HL-60/S4 (cell line): ENCODE data around the gene KRTAP5-4.
"Not testable (repeated sequence)": the region's sequence is repeated elsewhere in the genome, so short reads cannot be mapped to it uniquely, and the experiment has no call there.

ENCODE experiments used
- in situ Hi-C: fragments of 300-500 bp; cut with MboI; formaldehyde crosslinking; loops from 2 replicates; pipeline ENCODE4 v1.14.3; 2022; ENCODE audit warnings: low sequenced_read_pairs

The KRTAP5-4 gene

DNA sequence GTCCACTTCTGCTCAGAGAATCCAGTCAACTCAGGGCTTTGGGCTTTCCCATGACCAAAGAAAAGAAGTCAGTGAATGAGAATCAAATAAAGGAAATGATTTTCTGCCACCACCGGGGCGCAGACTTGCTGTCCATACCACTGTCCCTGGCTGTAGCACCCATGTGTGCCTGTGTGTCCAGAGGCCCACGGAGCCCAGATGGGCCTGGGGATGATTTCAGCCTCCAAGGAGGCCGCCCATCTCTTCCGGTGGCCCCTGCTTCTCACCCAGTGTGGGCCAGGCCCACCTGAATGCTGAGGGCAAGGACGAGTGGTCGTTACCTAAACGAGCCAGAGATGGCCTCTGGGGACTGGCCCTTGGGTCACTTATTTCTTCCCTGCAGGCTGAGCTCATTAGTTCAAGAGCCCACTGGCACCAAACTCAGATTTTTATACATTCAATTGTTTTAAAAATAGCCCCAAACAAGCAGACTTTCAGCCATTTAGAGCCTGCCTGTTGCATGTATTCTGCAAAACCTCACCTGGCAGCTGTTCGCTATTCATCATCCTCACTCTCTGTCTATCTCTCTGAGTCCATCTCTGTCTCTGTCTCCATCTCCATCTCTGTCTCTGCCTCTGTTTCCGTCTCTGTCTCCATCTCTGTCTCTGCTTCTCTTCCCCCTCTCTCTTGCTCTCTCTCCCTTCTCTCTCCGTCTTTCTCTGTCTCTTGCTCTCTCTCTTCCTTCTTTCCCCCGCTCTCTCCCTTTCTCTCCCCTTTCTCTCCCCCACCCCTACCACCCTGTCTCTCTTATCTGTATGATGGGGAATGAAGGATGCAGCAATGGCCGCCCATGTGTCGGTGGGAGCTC is 31.8 kb upstream of the KRTAP5-4 start:
- in situ Hi-C loops: no loop called here

DNA sequence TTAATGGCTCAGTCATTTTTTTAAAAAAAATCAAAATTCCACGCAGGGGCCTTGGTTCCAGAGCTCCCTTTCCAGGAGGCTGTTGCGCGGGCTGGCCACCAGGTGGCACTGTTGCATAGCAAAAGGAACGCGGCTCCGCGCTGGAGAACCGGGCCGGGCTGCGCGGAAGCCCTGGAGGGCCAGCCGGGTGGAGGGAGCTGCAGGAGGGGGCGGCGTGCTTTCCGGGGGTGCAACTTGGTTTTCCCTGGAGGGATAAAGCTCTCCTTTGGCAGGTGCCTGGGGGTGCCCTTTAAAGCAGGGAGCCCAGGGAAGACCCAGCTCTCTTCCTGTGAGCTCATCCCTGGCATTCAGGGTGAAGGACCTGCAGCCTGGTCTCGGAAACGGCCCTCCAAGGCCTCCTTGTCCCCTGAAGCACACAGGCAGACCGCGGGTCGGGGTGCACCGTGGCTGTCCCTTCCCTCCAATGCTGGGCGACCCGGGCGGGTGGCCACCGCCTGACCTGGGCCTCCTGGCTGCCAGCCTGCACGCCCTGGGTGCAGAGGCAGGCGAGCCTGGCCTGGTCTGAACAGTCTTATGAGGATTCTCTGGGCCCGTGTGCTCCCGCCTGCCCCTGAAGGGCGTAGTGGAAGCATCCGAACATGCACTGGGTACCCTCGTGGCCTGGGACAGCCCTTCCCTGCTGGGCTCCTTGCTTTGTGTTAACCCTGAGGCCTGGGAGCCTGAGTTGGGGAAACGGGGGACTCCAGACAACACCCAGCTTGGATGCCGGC is 31.0 kb upstream of the KRTAP5-4 start:
- in situ Hi-C loops: no loop called here

DNA sequence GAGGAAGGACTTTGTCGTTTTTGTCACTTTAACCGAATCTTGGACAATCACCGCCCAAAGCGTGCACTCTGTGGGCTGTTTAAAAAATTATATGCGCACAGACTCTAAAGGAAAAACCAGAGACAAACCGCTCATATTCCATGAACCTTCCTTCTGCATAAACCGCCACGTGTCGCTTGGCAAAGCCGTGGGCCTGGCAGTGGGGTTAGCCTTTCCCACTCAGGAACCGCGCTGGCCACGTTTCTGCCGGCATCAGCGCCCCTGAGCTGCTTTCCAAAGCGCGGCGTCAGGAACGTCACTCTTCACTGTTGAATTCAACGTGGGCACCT is 30.5 kb upstream of the KRTAP5-4 start:
- in situ Hi-C loops: no loop called here

DNA sequence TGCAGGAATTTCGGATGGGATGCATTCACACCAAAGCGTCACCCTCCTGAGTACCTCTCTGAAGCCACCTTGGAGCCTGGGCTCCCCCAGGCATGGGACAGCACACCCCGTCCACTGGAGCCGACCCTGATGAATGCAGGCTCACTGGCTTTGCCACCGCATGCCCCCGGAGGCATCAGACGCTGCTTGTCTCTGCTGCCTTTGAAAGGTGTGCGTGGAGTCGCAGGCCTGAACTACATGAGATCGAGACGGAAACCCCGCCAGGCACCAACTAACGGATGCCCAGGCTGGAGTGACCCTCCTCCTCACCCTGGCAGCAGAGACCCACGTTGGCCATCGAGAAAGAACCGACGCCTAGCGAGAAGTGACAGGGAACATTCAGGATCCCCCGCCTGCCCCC is 30.1 kb upstream of the KRTAP5-4 start:
- in situ Hi-C loops: no loop called here

DNA sequence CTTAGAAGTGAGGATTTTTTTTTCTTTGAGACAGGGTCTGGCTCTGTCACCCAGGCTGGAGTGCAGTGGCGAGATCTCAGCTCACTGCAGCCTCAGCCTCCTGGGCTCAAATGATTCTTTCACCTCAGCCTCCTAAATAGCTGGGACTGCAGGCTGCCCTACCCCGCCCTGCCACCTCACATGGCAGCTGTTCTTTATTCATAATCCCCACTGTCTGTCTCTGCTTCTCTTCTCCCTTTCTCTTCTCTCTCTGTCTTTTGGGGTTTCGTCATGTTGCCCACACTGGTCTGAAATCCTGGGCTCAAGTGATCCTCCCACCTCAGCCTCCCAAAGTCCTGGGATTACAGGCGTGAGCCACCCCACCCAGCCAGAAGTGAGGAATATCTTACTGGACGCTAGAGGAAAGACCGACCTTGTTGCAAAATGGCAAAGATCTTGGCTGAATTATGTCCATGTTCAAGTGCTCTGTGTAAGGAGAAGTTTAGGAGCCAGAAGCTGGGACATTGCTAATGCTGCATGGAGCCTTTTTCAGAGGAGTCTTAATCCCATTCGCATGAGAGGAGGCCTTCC is 29.6 kb upstream of the KRTAP5-4 start:
- in situ Hi-C loops: no loop called here

DNA sequence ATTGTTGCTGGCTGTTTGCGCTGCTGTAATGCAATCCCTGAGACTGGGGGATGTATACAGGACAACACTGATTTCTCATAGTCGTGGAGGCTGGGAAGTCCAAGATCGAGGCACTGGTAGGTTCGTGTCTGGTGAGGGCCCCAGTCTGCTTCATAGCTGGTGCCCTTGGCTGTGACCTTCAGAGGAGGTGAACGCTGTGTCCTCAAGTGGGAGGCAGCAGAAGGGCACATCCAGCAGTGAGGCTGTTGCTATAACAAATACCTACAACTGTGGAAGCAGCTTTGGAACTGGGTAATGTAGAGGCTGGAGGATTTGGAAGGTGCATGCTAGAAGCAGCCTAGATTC is 29.0 kb upstream of the KRTAP5-4 start:
- in situ Hi-C loops: no loop called here

DNA sequence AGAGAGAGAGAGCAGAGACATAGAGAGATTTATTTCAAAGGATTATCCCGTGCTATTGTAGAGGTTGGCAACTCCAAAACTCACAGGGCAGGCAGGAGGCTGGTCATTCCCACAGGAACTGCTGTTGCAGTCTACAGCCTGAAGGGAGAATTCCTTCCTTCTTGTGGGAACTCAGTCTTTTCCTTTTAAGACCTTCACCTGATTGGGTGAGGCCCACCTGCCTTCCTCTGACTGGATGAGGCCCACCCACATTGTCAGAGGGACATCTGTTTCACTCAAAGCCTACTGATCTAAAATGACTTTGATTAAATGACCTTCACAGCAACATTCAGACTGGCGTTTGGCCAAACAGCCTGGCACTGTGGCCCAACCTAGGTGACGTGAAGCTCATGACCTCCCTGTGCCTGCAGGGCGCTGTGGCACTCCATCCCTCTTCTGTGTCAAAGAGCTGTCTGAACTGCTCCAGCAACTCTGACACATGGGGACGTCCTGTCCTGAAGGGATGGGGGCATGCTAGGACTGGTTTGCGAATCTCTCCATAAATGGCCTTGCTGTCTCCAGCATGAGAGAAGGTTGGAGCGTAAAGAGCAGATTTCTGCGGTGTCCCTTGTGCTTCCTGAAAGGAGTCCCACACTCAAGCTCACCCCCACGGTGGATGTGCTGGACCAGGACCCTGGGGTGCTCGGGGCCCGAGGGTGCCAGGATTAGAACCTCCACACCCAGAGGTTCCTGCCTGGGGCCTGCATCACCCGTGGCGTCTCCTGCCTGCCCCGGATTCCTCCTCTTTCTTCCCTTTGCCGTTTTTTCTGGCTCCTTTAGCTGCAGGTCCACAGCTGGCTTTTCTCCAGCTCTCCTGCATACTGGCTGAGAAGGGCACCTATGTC is 28.3 kb upstream of the KRTAP5-4 start:
- in situ Hi-C loops: no loop called here

DNA sequence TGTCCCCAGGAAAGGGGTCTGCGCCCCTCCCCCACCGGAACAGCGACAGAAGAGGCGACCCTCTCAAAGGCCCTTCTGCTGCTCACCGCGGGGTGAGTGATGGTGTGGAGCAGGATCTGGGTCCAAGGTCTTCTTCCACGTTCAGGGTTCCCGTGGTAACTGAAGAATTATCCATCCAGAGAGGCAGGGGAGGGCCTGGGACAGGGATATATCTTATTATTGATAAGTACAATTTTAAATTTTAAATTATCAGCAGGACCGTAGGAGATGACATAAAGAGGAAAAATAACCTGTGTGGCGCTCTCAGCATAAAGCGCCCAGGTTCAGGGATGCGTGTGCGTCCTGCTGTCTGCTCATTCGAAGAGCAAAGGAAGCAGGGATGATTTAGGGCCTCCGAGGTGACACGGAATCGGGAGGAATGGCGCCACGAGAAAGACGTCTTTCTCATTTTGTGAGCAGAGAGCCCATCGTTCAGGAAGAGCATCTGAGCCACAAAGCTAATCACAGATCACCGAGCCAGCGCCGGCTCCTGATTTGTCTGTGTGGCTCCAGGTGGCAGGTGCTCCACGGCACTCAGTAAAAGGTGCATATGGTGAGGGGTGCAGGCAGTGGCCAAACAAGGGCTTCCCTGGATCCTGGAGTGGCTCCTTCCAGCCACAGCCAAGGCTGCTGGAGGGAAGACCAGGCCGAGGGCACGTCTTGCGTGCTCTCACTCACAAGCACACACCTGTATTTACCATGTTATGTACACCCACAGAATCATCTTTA is 26.9 kb upstream of the KRTAP5-4 start:
- in situ Hi-C loops: no loop called here

DNA sequence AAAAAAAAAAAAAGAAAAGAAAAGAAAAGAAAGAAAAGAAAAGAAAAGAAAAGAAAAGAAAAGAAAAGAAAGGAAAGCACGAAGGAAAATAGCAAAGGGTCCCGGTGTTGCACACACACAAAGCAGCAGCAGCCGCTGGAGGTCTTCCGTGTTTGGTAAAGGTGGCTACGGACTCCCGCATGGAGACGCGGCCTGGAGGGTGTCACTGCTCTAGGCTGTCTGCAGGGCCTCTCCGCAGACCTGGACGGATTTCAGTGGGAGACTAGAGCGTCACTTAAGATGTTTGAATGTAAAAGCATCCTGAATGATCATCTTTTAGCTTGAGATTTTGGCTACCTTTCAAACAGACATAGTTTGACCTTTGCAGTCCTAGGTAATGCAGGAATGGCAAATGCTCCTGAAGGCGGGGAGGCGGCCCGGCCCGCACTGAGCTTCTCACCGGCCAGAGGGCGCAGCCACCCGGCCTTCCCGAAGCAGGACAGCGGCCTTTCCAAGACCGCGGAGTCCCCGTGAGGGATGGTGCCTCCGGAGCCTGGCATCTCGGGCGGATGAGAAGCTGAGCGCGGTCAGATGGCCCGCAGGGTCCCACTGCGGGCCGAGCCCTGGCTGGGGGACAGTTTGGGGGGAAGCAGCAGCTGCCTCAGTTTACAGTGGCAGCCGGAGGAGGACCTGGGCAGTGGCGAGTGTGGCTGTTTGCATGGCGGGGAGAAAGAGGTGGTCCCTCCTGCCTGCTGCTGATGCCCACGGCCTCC is 26.1 kb upstream of the KRTAP5-4 start:
- in situ Hi-C loops: no loop called here

DNA sequence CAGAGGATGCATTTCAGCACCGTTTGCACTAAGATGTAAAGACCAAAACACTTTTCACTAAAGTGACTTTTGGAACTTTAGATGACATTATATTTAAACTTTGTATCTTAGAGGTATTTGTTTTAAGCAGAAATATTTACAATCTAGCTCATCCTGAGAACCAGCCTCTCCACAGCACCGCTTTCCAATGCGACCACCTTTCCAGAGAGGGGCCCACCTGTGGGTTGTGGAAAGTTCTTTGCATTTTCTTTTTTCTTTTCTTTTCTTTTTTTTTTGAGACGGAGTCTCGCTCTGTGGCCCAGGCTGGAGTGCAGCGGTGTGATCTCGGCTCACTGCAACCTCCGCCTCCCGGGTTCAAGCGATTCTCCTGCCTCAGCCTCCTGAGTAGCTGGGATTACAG is 24.6 kb upstream of the KRTAP5-4 start:
- in situ Hi-C loops: not testable (repeated sequence)

DNA sequence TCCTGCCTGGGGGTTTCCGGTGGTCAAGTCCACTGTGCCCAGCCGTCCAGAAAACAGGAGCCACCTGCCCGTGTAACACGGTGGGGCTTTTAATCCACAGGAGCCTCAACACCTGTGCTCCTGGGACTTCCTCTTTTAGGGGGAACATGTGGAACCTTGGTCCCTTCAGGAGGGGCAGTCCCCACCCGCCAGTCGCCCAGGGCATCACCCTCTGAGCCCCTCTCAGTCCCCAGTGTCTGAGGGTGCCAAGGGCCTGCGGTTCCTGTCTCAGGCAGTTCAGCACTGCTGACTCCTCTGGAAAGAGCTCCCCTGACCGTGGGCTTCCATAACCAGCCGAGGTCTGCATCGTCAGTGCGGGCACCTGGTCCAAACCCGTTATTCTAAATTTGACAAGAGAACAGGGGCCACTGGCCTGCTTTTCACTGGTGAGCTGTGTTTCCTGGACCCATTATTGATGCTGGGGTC is 23.5 kb upstream of the KRTAP5-4 start:
- in situ Hi-C loops: no loop called here

DNA sequence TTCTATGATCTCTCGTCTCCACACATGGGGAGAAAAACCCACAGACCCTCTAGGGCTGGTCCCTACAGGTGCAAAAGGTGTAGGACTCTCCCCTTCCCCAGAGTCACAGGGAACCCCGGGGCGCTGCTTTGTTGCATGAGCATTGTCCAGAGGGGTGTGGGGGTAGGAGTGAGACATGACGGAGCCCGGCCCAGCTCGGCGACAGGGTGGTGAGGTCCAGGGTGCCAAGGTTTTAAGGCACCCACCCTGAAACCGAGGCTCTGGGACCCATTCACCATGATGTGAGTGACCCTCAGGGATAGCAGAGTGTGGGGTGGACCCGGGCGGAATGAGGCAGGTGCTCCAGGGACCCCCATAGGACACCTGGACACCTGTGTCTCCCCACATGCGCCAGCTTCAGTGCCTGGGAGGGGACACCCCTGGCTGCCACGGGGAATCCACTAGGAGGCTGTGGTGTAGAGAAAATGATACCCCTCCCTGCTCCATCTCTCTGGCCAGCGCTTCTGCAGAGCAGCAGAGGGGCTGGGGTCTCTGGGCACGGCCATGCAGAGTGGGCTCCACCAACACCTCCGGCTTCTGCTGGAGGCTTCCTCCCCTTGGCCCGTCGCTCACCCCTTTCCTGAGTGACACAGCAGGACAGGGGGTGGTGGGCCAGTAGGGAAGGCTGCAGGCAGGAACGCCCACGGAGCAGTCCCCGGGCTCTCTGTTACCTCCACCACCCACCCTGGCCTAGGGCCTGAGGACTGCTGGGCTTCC is 22.8 kb upstream of the KRTAP5-4 start:
- in situ Hi-C loops: no loop called here

DNA sequence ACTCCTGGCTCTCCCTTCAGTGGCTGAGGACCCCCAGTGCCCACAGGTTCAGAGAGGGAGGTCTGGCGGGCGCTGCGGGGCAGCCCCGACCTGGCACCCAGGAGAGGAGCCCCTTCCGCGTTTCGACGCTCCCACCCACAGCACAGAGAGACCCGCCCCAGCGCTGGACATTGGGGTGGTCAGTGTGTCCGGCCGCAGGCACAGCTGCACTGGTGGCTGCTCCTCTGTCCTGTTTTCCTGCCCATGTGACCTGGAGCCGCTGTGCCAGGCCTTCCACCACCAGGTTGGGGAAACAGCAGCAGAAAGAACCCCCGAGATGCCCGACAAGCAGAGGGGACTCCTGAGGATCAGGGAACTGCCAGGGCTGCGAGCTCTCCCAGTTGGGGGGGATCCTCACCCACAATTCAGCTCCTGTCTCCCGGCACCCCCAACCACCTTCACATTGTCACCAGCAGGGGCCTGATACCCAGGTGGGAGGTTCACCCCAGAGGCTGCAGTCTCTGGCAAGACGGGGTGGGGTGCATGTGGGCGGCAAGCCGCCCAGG is 21.3 kb upstream of the KRTAP5-4 start:
- in situ Hi-C loops: no loop called here

DNA sequence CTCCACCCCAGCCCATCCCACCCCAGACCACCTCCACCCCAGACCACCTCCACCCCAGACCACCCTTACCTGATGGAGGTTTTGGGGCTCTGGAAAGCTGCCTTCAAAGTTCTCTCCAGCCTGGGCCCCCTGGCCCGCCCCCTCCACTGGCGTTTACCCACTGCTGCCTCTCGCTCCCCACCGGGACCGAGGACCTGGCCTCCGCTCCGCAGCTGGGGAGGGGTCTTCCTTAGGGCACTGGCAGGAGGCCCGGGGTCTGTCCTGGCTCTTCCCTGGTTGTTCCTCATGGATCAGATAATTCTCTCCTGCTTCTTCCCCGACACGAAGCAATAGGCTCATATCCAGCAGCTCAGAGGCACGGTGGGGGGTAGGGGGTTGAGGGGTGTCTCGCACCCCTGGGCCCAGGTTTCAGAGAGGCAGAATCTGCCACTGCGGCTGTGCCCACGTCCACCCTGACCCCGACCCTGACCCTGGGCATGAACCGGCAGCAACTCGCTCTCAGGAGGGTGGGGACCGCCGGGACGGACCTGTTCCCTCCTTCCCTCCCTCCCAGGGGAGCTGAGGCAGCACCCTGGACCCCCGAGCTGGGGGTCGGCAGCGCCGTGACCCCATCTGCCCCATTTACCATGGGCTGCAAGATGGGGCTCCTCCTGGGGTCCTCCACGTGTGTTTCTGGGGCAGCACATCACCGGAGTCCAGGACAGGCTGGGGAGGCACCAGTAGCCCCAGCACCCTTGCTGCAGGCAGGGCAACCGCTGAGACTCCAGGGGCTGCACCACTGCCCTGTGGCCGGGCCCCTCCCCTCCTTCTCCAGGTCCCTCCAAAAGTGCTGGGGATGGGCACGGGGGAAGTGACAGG is 20.6 kb upstream of the KRTAP5-4 start:
- in situ Hi-C loops: no loop called here

DNA sequence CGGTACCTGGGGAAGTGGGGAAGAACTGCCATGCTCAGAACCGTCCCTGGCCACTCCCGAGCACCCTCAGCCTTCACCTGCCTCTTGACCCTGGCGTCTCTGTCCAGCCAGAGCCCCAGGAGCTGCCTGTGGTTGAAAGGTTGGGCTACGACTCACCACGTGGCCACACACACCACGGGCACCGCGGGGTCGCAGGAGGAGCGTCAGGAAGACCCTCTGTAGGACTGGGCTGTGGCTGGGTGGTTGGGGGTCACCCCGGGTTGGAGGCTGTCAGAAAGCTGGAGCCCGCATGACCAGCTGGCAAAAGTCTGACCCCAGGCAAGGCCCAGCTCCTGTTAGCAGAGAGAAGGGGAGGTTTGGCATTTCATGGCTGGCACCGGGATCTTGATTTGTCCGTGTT is 19.2 kb upstream of the KRTAP5-4 start:
- in situ Hi-C loops: no loop called here

DNA sequence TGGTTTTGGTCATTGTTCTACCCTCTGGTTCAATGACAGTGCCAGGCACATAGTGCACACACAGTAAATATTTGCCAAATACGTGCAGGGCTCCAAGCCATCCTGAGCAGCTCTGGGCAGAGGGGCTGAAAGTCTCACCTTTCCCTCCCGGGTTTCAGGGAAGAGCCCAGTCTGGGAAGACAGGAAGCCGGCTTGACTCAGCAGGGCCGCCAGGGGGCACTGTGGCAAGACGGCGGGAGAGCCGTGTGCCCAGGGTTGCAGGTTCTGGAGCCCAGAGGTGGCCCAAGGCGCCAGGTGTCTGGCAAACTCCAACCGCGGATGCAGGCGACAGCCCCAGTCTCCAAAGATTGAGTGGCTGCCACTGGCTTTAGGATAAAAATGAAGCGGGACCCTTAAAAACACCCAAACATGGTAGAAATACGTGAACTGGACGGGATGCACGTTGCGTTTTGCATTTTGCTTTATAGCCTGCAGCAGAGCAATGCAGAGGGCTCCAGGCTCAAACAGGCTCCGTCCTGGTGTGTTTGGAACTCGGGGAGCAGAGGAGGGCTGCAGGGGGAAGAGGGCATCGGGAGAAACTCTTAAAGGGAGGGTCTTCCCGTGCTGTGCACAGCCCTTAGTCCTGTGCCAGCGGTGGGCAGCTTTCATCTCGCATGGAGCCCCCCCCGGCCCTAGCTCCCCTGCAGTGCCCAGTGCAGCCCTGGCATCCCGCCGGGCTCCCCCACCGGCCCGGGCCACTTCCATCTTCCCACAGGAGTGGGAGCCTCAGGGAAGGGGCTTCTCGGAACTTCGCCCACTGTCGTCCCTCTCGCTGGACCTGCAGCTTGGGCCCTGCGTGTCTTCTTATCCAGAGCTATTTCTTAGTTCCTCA is 18.4 kb upstream of the KRTAP5-4 start:
- in situ Hi-C loops: no loop called here

DNA sequence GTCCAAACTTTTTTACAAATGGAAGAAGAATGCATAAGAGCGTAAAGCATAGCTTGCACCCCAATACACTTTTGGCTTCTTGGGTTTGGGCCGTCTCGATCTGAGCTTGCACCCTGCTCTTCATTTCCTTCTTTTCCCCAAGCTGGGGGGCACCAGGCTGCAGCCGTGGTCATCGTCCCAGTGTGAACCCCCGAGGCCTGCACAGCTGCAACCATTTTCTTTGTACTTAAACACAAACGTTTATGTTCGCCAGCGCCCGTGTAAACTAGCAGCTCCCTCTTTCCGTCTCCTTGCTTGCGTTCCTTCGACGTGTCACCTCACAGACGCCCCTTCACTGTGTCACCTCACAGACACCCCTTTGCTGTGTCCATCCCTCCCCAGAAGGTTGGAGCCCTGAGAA is 17.7 kb upstream of the KRTAP5-4 start:
- in situ Hi-C loops: no loop called here
